Measurements from ENCODE around the gene IFI44L.

The IFI44L gene

DNA sequence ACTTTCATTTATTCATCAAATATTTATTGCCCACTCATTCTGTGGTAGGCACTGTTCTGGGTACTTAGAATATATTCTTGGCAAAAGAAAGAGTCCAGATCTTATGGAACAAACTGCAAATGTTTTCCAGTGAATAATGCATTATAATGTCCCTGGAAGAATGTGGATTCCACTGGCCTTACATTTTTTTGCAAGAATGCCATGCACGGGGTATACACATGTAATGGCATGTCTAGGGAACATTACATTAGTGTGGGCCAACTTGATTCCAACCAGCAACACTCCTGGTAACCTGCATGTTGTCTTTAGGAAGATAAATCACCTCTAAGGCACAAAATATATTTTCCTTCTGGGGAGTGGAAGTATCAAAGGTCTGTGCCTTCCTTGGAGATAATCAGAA, 33.0 kb upstream of the IFI44L start:
- Histone ChIP-seq H3K36me3 (replicated peaks; ENCODE audit: low read depth, low read length) (no peaks in the 10 kb centered on the region), H3K4me3 (ENCODE audit: low read length) (no peak overlapping the region), H3K9me3 (ENCODE audit: insufficient read depth, low read length) (no peaks in the 10 kb centered on the region), H3K27ac (ENCODE audit: low read length) (no peak overlapping the region), H2AFZ (ENCODE audit: low read depth, low read length) (no peak overlapping the region), H3K9ac (ENCODE audit: low read length) (no peak overlapping the region), H3K79me2 (ENCODE audit: low read length) (no peaks in the 10 kb centered on the region), H4K20me1 (ENCODE audit: insufficient read depth, low read length) (no peaks in the 10 kb centered on the region), H3K27me3 (ENCODE audit: low read depth, low read length) (no peaks in the 10 kb centered on the region), H3K4me1 (ENCODE audit: low read length) (peaks cover 4% of the 10 kb centered on the region; the same call in 1 of the 2 replicates), H3K4me2 (ENCODE audit: low read length) (no peak overlapping the region)
- no peak for TF ChIP-seq EZH2phosphoT487 (IDR thresholded peaks at IDR 0.05; ENCODE audit: low read depth)
- TF ChIP-seq, protein P1, sequence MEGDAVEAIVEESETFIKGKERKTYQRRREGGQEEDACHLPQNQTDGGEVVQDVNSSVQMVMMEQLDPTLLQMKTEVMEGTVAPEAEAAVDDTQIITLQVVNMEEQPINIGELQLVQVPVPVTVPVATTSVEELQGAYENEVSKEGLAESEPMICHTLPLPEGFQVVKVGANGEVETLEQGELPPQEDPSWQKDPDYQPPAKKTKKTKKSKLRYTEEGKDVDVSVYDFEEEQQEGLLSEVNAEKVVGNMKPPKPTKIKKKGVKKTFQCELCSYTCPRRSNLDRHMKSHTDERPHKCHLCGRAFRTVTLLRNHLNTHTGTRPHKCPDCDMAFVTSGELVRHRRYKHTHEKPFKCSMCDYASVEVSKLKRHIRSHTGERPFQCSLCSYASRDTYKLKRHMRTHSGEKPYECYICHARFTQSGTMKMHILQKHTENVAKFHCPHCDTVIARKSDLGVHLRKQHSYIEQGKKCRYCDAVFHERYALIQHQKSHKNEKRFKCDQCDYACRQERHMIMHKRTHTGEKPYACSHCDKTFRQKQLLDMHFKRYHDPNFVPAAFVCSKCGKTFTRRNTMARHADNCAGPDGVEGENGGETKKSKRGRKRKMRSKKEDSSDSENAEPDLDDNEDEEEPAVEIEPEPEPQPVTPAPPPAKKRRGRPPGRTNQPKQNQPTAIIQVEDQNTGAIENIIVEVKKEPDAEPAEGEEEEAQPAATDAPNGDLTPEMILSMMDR (IDR thresholded peaks at IDR 0.05; ENCODE audit: low read depth, low read length): no peak

DNA sequence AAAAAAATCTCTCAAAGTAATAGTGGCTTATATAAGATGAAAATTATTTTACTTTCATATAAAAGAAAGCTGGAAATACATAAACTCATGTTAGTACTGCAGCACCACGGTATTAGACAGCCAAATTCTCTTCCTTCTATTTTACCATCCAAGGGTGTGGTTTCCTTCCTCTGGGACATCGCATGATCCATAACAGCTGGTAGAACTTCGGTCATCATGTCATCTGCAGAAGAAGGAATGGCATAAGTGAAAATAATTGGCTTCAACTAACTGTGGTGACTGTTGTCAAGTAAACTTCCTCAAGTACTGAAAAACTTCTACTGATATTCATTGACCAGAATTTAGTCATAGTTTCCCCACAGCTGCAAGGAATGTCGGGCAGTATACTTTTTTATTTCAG, 28.3 kb upstream of the IFI44L start:
- no peak overlapping the region for H3K4me2 ChIP-seq (ENCODE audit: low read length)
- H3K9ac ChIP-seq (ENCODE audit: low read length): no peak overlapping the region
- no peak for TF ChIP-seq EZH2phosphoT487 (IDR thresholded peaks at IDR 0.05; ENCODE audit: low read depth)
- TF ChIP-seq, protein P1 (IDR thresholded peaks at IDR 0.05; ENCODE audit: low read depth, low read length): no peak
- no peaks in the 10 kb centered on the region for H3K79me2 ChIP-seq (ENCODE audit: low read length)
- H2AFZ ChIP-seq (ENCODE audit: low read depth, low read length): no peak overlapping the region
- no peaks in the 10 kb centered on the region for H3K27me3 ChIP-seq (ENCODE audit: low read depth, low read length)
- H3K27ac ChIP-seq (ENCODE audit: low read length): no peak overlapping the region
- H3K4me1 ChIP-seq (ENCODE audit: low read length): no peaks in the 10 kb centered on the region
- no peaks in the 10 kb centered on the region for H4K20me1 ChIP-seq (ENCODE audit: insufficient read depth, low read length)
- no peak overlapping the region for H3K4me3 ChIP-seq (ENCODE audit: low read length)
- H3K36me3 ChIP-seq (replicated peaks; ENCODE audit: low read depth, low read length): no peaks in the 10 kb centered on the region
- H3K9me3 ChIP-seq (ENCODE audit: insufficient read depth, low read length): no peaks in the 10 kb centered on the region

DNA sequence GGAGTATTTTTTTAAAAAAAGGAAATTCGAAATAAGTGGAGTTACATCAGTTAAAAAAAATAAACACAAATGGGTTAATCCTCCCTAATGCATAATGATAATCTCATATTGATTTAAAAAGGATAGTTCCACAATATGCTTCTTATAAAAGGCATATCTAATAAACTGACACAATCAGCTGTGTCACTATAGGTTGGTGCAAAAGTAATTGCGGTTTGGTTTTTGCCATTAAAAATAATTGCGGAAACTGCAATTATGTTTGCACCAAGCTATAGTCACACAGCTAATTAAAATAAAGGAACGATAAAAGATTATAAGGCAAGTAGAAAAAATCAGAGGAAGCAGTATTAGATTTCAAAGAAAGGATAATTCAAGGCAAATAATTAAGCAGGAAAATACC, 21.0 kb upstream of the IFI44L start:
- Histone ChIP-seq H3K4me2 (ENCODE audit: low read length) (no peak overlapping the region), H3K9ac (ENCODE audit: low read length) (no peak overlapping the region), H3K27ac (ENCODE audit: low read length) (no peak overlapping the region), H3K36me3 (replicated peaks; ENCODE audit: low read depth, low read length) (no peaks in the 10 kb centered on the region), H2AFZ (ENCODE audit: low read depth, low read length) (no peak overlapping the region), H3K27me3 (ENCODE audit: low read depth, low read length) (no peaks in the 10 kb centered on the region), H3K9me3 (ENCODE audit: insufficient read depth, low read length) (no peaks in the 10 kb centered on the region), H4K20me1 (ENCODE audit: insufficient read depth, low read length) (no peaks in the 10 kb centered on the region), H3K4me3 (ENCODE audit: low read length) (no peak overlapping the region), H3K79me2 (ENCODE audit: low read length) (no peaks in the 10 kb centered on the region), H3K4me1 (ENCODE audit: low read length) (no peaks in the 10 kb centered on the region)
- TF ChIP-seq EZH2phosphoT487 (IDR thresholded peaks at IDR 0.05; ENCODE audit: low read depth): no peak
- TF ChIP-seq, protein P1 (IDR thresholded peaks at IDR 0.05; ENCODE audit: low read depth, low read length): no peak

DNA sequence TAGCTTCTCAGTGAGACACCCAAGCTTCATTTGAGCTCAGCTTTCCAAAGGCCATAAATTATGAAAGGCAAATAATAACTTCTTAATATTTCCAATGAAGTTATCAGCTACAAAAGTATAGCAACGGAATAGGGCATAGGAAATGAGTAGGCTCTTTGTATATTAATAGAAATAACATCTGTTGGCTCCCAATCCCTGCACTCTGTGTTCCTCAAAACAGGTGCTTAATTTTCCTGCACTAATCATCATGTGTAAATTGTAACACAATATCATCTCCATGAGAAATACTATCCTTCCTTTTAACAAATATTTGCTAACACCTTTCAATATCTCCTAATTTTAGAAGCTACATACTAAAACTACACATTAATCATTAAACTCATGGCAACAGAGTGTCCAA, 19.2 kb upstream of the IFI44L start:
- no peak overlapping the region for H3K9ac ChIP-seq (ENCODE audit: low read length)
- no peak overlapping the region for H3K27ac ChIP-seq (ENCODE audit: low read length)
- no peak overlapping the region for H2AFZ ChIP-seq (ENCODE audit: low read depth, low read length)
- H3K9me3 ChIP-seq (ENCODE audit: insufficient read depth, low read length): no peaks in the 10 kb centered on the region
- H3K4me2 ChIP-seq (ENCODE audit: low read length): no peak overlapping the region
- H3K79me2 ChIP-seq (ENCODE audit: low read length): no peaks in the 10 kb centered on the region
- H4K20me1 ChIP-seq (ENCODE audit: insufficient read depth, low read length): no peaks in the 10 kb centered on the region
- TF ChIP-seq EZH2phosphoT487 (IDR thresholded peaks at IDR 0.05; ENCODE audit: low read depth): no peak
- TF ChIP-seq, protein P1 (IDR thresholded peaks at IDR 0.05; ENCODE audit: low read depth, low read length): no peak
- H3K27me3 ChIP-seq (ENCODE audit: low read depth, low read length): no peaks in the 10 kb centered on the region
- no peaks in the 10 kb centered on the region for H3K36me3 ChIP-seq (replicated peaks; ENCODE audit: low read depth, low read length)
- no peaks in the 10 kb centered on the region for H3K4me1 ChIP-seq (ENCODE audit: low read length)
- H3K4me3 ChIP-seq (ENCODE audit: low read length): no peak overlapping the region

Data from OCI-LY3 (cell line).